IgD-negative memory B cell (primary cell): ENCODE measurements around the gene C1QB. TPM values are rescaled to one million over a fixed set of nuclear protein-coding genes. Genes with fewer than 3 reads are reported as not detected.

ENCODE experiments used
- H3K27ac Mint-ChIP-seq, 3 donors: one replicate each; pipeline ENCODE4 v1.8.0; 2020 to 2022; ENCODE audit warnings: mild to moderate bottlenecking in 3 of 3, mixed read lengths in 3 of 3, moderate library complexity in 1 of 3
- H3K27me3 Mint-ChIP-seq: one replicate; pipeline ENCODE4 v1.8.0; 2021; ENCODE audit warnings: mixed read lengths
- H3K36me3 Mint-ChIP-seq: one replicate; pipeline ENCODE4 v1.8.0; 2020; ENCODE audit warnings: mild to moderate bottlenecking, mixed read lengths
- H3K4me1 Mint-ChIP-seq, 3 donors: one replicate each; pipeline ENCODE4 v1.8.0; 2020 to 2022; ENCODE audit warnings: mixed read lengths in 3 of 3, mild to moderate bottlenecking in 1 of 3
- H3K4me3 Mint-ChIP-seq, 4 donors: one replicate each; pipeline ENCODE4 v1.8.0; 2020 to 2022; ENCODE audit warnings: mild to moderate bottlenecking in 4 of 4, mixed read lengths in 4 of 4, moderate library complexity in 3 of 4
- H3K9me3 Mint-ChIP-seq, 3 donors: one replicate each; pipeline ENCODE4 v1.8.0; 2020 to 2021; ENCODE audit warnings: mixed read lengths in 3 of 3, mild to moderate bottlenecking in 1 of 3
- polyA plus RNA-seq: library from polyadenylated mRNA; unstranded; fragments of 300-500 nt; fragmentation: Illumina TruSeq; gene quantifications from one replicate; pipeline ENCODE4 v1.2.3, GENCODE V29; 2021

The C1QB gene
- not detected for polyA plus RNA-seq

GRCh38 chr1:22652881-22653316 is at the start of gene C1QB:
TSS of gene C1QB (plus strand) at chr1:22653236. CDS start at chr1:22659463, 6,227 bp downstream.
- H3K27ac Mint-ChIP-seq = no peak within 1 kb of the TSS
- no peak within 1 kb of the TSS for H3K4me3 Mint-ChIP-seq

GRCh38 chr1:22606161-22606560 is 46.9 kb upstream of the C1QB start:
- peaks cover 23% of the 10 kb centered on the region for H3K27me3 Mint-ChIP-seq
- no peaks in the 10 kb centered on the region for H3K4me1 Mint-ChIP-seq
- H3K36me3 Mint-ChIP-seq = no peaks in the 10 kb centered on the region

More at GRCh38 chr1:22652881-22653316, at the start of gene C1QB:
- Mint-ChIP-seq H3K4me1 (no peaks in the 10 kb centered on the region), H3K27me3 (peaks cover 8% of the 10 kb centered on the region), H3K36me3 (no peaks in the 10 kb centered on the region), H3K9me3 (no peaks in the 10 kb centered on the region)

GRCh38 chr1:22607154-22607553 is 45.9 kb upstream of the C1QB start:
- Mint-ChIP-seq H3K36me3 (no peaks in the 10 kb centered on the region), H3K27me3 (peaks cover 22% of the 10 kb centered on the region), H3K4me1 (no peaks in the 10 kb centered on the region), H3K9me3 (no peaks in the 10 kb centered on the region), H3K4me3 (no peak overlapping the region), H3K27ac (no peak overlapping the region)

More at GRCh38 chr1:22606161-22606560, 46.9 kb upstream of the C1QB start:
- Mint-ChIP-seq H3K27ac (no peak overlapping the region), H3K9me3 (no peaks in the 10 kb centered on the region), H3K4me3 (no peak overlapping the region)

GRCh38 chr1:22608361-22608760 is 44.7 kb upstream of the C1QB start:
- Mint-ChIP-seq H3K4me3 (no peak overlapping the region), H3K4me1 (no peaks in the 10 kb centered on the region), H3K36me3 (no peaks in the 10 kb centered on the region), H3K9me3 (peaks cover 0 to 3% (median 0%) of the 10 kb centered on the region in 3 donors), H3K27ac (no peak overlapping the region), H3K27me3 (peaks cover 19% of the 10 kb centered on the region)

- Mint-ChIP-seq H3K4me3 (no peak overlapping the region), H3K4me1 (no peaks in the 10 kb centered on the region), H3K9me3 (peaks cover 0 to 4% (median 0%) of the 10 kb centered on the region in 3 donors), H3K27ac (no peak overlapping the region), H3K27me3 (peaks cover 19% of the 10 kb centered on the region), H3K36me3 (no peaks in the 10 kb centered on the region)
Observed at GRCh38 chr1:22609291-22609690, 43.7 kb upstream of the C1QB start.

- Mint-ChIP-seq H3K4me1 (no peaks in the 10 kb centered on the region), H3K9me3 (peaks cover 0 to 5% (median 0%) of the 10 kb centered on the region in 3 donors), H3K27me3 (peaks cover 13% of the 10 kb centered on the region), H3K36me3 (no peaks in the 10 kb centered on the region), H3K4me3 (peak overlapping the region in 1 of 4 donors; percentile 28), H3K27ac (no peak overlapping the region)
Observed at GRCh38 chr1:22611530-22611947, 41.5 kb upstream of the C1QB start.

- H3K4me1 Mint-ChIP-seq = no peaks in the 10 kb centered on the region
- H3K36me3 Mint-ChIP-seq = no peaks in the 10 kb centered on the region
- H3K27ac Mint-ChIP-seq = no peak overlapping the region
- H3K9me3 Mint-ChIP-seq = peaks cover 0 to 5% (median 0%) of the 10 kb centered on the region in 3 donors
- peaks cover 16% of the 10 kb centered on the region for H3K27me3 Mint-ChIP-seq
- H3K4me3 Mint-ChIP-seq = no peak overlapping the region
Observed at GRCh38 chr1:22612671-22613571, 40.1 kb upstream of the C1QB start.

GRCh38 chr1:22613572-22613918 is 39.5 kb upstream of the C1QB start:
- H3K4me1 Mint-ChIP-seq = no peaks in the 10 kb centered on the region
- no peak overlapping the region for H3K4me3 Mint-ChIP-seq
- no peaks in the 10 kb centered on the region for H3K36me3 Mint-ChIP-seq
- peaks cover 13% of the 10 kb centered on the region for H3K27me3 Mint-ChIP-seq
- H3K9me3 Mint-ChIP-seq = peaks cover 0 to 5% (median 0%) of the 10 kb centered on the region in 3 donors
- H3K27ac Mint-ChIP-seq = no peak overlapping the region

- Mint-ChIP-seq H3K4me3 (no peak overlapping the region), H3K4me1 (no peaks in the 10 kb centered on the region), H3K27ac (no peak overlapping the region), H3K36me3 (no peaks in the 10 kb centered on the region), H3K27me3 (peaks cover 14% of the 10 kb centered on the region), H3K9me3 (peaks cover 0 to 7% (median 0%) of the 10 kb centered on the region in 3 donors)
Observed at GRCh38 chr1:22613951-22614350, 39.1 kb upstream of the C1QB start.

- Mint-ChIP-seq H3K4me1 (no peaks in the 10 kb centered on the region), H3K4me3 (no peak overlapping the region), H3K27ac (no peak overlapping the region), H3K36me3 (no peaks in the 10 kb centered on the region), H3K27me3 (peaks cover 10% of the 10 kb centered on the region), H3K9me3 (peaks cover 0 to 8% (median 0%) of the 10 kb centered on the region in 3 donors)
Observed at GRCh38 chr1:22615886-22616285, 37.1 kb upstream of the C1QB start.

GRCh38 chr1:22616571-22616970 is 36.5 kb upstream of the C1QB start:
- Mint-ChIP-seq H3K4me3 (no peak overlapping the region), H3K36me3 (no peaks in the 10 kb centered on the region), H3K9me3 (peaks cover 0 to 8% (median 0%) of the 10 kb centered on the region in 3 donors), H3K4me1 (no peaks in the 10 kb centered on the region), H3K27me3 (peaks cover 7% of the 10 kb centered on the region), H3K27ac (no peak overlapping the region)

GRCh38 chr1:22618056-22618455 is 35.0 kb upstream of the C1QB start:
- Mint-ChIP-seq H3K27ac (no peak overlapping the region), H3K4me3 (no peak overlapping the region), H3K27me3 (peaks cover 7% of the 10 kb centered on the region), H3K36me3 (no peaks in the 10 kb centered on the region), H3K4me1 (no peaks in the 10 kb centered on the region), H3K9me3 (peaks cover 0 to 6% (median 0%) of the 10 kb centered on the region in 3 donors)

GRCh38 chr1:22619252-22619651 is 33.8 kb upstream of the C1QB start:
- H3K4me1 Mint-ChIP-seq = no peaks in the 10 kb centered on the region
- H3K9me3 Mint-ChIP-seq = peaks cover 0 to 4% (median 0%) of the 10 kb centered on the region in 3 donors
- no peak overlapping the region for H3K27ac Mint-ChIP-seq
- no peak overlapping the region for H3K4me3 Mint-ChIP-seq
- peaks cover 7% of the 10 kb centered on the region for H3K27me3 Mint-ChIP-seq
- H3K36me3 Mint-ChIP-seq = no peaks in the 10 kb centered on the region

GRCh38 chr1:22619798-22620197 is 33.2 kb upstream of the C1QB start:
- Mint-ChIP-seq H3K4me1 (no peaks in the 10 kb centered on the region), H3K4me3 (no peak overlapping the region), H3K36me3 (no peaks in the 10 kb centered on the region), H3K27me3 (peaks cover 7% of the 10 kb centered on the region), H3K9me3 (peaks cover 0 to 3% (median 0%) of the 10 kb centered on the region in 3 donors), H3K27ac (no peak overlapping the region)

GRCh38 chr1:22621761-22622160 is 31.3 kb upstream of the C1QB start:
- Mint-ChIP-seq H3K4me3 (no peak overlapping the region), H3K27me3 (peaks cover 17% of the 10 kb centered on the region), H3K36me3 (no peaks in the 10 kb centered on the region), H3K27ac (no peak overlapping the region), H3K9me3 (peaks cover 0 to 3% (median 0%) of the 10 kb centered on the region in 3 donors), H3K4me1 (no peaks in the 10 kb centered on the region)
